Neural crest cell (in vitro differentiated cells): ENCODE data around the gene ZCCHC24. TPM values are rescaled to one million over a fixed set of nuclear protein-coding genes. Genes with fewer than 3 reads are reported as not detected.
"Not testable (repeated sequence)": the region's sequence is repeated elsewhere in the genome, so short reads cannot be mapped to it uniquely, and the experiment has no call there.

Experiments used
- DNase-seq: peaks from one replicate; pipeline ENCODE4 v3.0.0; 2021; ENCODE audit warnings: low read depth, mixed read lengths, low spot score
- H3K27ac Mint-ChIP-seq: one replicate; pipeline ENCODE4 v1.8.0; 2021; ENCODE audit warnings: mild to moderate bottlenecking, mixed read lengths; ENCODE audit not compliant: unreplicated experiment
- H3K27me3 Mint-ChIP-seq: 2 replicates; pipeline ENCODE4 v1.8.0; 2021; ENCODE audit warnings: low read depth, mild to moderate bottlenecking, mixed read lengths
- H3K36me3 Mint-ChIP-seq: 2 replicates; pipeline ENCODE4 v1.8.0; 2021; ENCODE audit warnings: low read depth, mild to moderate bottlenecking, mixed read lengths
- H3K4me1 Mint-ChIP-seq: 2 replicates; pipeline ENCODE4 v1.8.0; 2021; ENCODE audit warnings: mixed read lengths
- H3K4me3 Mint-ChIP-seq: one replicate; pipeline ENCODE4 v1.8.0; 2021; ENCODE audit warnings: mild to moderate bottlenecking, mixed read lengths
- H3K9me3 Mint-ChIP-seq: 2 replicates; pipeline ENCODE4 v1.8.0; 2021; ENCODE audit warnings: mixed read lengths
- total RNA-seq: library from RNA; stranded (reverse); gene quantifications from 2 replicates; pipeline ENCODE4 v1.2.1, GENCODE V29; 2021
- TF ChIP-seq, protein P1 (sequence below): fragments of 200-600 bp; sonication (generic); conservative IDR thresholded peaks from 2 replicates; pipeline ENCODE4 v1.5.0; 2021; ENCODE audit warnings: antibody characterized with exemption, mild to moderate bottlenecking

Gene ZCCHC24
- total RNA-seq, 1 donor from 2014 or later: 26.5 TPM

DNA sequence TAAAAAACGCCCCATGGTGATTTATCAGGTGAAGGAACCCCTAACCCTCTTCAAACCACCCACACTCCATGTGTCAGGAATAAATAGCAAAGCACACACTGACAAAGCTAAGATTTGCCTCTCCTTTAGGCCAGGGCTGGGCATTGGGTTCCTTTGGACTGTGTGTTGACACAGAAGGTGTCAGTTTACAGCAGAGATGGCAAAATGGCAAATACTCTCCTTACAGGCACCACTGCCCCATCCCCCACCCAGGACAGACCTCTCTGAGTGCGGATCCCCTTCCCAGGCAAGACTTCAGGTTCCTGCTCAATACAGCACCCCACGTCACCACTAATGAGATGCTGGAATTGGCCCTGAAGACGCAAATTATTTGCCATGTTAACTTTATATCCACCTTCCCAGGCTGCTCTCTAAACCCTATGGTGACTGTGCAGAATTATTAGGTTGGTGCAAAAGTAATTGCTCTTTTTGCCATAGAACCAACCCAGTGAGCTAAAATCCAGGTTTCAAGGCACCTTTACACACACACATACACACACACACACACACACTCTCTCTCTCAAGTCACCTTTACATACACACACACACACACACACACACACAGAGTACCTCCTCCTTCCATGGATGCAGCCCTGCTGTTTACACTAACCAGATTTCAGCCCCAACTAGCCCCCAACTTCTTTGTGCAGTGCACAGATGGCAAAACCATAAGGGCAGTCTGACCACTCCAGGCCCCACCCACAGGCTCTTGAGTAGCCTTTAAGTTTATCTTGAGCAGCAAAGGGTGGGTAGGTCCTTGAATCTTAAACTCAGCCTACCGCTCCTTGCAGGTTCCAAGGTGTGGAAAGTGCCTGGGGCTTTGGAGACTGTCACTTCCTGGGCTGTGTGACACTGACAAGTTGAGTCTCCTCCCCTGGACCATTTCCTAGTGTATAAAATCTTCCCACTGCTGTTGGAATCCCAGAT is 4.0 kb upstream of the ZCCHC24 start:
- TF ChIP-seq, protein P1, sequence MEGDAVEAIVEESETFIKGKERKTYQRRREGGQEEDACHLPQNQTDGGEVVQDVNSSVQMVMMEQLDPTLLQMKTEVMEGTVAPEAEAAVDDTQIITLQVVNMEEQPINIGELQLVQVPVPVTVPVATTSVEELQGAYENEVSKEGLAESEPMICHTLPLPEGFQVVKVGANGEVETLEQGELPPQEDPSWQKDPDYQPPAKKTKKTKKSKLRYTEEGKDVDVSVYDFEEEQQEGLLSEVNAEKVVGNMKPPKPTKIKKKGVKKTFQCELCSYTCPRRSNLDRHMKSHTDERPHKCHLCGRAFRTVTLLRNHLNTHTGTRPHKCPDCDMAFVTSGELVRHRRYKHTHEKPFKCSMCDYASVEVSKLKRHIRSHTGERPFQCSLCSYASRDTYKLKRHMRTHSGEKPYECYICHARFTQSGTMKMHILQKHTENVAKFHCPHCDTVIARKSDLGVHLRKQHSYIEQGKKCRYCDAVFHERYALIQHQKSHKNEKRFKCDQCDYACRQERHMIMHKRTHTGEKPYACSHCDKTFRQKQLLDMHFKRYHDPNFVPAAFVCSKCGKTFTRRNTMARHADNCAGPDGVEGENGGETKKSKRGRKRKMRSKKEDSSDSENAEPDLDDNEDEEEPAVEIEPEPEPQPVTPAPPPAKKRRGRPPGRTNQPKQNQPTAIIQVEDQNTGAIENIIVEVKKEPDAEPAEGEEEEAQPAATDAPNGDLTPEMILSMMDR: no peak

DNA sequence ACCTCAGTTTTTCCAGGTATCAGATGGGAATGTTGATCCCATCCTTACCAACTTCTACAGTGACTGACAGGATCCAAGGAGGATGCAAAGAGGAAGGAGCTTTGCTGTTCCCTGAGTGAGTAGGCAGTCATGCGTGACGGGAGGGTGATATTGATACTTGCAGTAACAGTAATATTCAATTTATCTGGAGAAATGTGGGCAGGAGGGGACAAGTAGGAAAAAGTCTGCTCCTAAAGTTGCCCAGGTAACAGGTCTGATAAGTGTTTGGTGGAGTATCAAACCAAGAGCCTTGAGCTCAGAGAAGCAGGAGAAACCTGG is 3.3 kb upstream of the ZCCHC24 start:
- TF ChIP-seq, protein P1: no peak
- DNase-seq: no peak
- Mint-ChIP-seq H3K36me3 (no peaks in the 10 kb centered on the region), H3K9me3 (peaks cover 2% of the 10 kb centered on the region), H3K4me3 (peak overlapping the region; percentile 56), H3K4me1 (peaks cover 57% of the 10 kb centered on the region), H3K27ac (no peak overlapping the region), H3K27me3 (peaks cover 18% of the 10 kb centered on the region)

More for the DNA sequence above, 4.0 kb upstream of the ZCCHC24 start:
- no peak for DNase-seq
- Mint-ChIP-seq H3K27me3 (peaks cover 10% of the 10 kb centered on the region), H3K9me3 (peaks cover 2% of the 10 kb centered on the region), H3K36me3 (no peaks in the 10 kb centered on the region), H3K4me3 (peak overlapping the region; percentile 57), H3K4me1 (peaks cover 50% of the 10 kb centered on the region), H3K27ac (no peak overlapping the region)

DNA sequence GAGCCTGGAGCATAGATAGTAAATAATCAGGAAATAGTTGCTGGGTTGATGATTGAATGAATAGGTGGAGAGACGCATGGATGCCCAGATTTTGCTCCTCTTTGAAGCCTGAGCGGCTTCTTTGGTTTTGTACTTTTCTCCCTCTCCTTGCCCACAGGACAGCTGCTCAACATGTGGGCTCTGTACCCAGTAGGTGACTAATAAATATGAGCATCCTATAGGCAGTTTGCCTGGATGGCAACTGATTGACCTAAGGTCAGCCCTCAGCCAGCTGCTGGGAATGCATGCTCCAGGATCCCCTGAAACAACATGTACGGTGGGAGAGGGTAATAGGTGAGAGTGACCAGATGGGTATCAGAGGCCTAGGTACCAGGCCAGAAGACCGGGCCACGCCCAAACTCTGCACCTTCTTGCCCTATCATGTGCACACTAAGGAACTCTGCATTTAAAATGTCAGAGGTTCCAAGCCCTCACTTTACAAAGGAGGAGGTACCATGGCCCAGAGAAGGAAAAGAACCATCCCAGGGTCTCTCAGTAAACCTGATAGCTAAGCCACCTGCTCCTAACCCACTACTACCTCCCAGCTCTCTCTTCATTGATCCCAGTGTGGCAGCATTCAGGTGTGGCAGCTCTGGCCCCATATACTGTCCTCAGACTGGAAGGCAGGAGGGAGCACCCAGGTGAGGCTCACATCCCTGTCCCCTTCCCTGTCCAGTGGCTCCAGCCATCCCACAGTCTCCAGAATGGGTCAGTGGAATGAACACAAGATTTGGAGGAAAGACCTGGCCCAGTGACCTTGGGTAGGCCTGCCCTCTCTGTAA is 2.7 kb upstream of the ZCCHC24 start:
- Mint-ChIP-seq H3K27ac (no peak overlapping the region), H3K4me3 (peak overlapping the region; percentile 87), H3K27me3 (peaks cover 19% of the 10 kb centered on the region), H3K4me1 (peaks cover 63% of the 10 kb centered on the region), H3K36me3 (no peaks in the 10 kb centered on the region), H3K9me3 (peaks cover 2% of the 10 kb centered on the region)
- no peak for DNase-seq
- TF ChIP-seq, protein P1: no peak

DNA sequence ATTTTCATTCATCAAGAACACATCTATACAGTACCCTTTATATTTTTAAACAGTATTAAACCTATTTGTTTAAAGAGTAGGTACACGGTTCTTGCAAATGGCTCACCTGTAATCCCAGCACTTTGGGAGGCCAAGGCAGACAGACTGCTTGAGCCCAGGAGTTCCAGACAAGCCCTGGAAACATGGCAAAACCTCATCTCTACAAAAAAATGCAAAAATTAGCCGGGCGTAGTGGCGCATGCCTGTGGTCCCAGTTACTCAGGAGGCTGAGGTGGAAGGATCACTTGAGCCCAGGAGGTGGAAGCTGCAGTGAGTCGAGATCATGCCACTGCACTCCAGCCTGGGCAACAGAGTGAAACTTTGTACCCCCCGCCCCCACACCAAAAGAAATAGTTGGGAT is 1.8 kb upstream of the ZCCHC24 start:
- H3K4me3 Mint-ChIP-seq: peak overlapping the region; percentile 87
- peaks cover 19% of the 10 kb centered on the region for H3K27me3 Mint-ChIP-seq
- H3K27ac Mint-ChIP-seq, DNase-seq, H3K36me3 Mint-ChIP-seq, H3K9me3 Mint-ChIP-seq: not testable (repeated sequence)
- H3K4me1 Mint-ChIP-seq: peaks cover 63% of the 10 kb centered on the region

DNA sequence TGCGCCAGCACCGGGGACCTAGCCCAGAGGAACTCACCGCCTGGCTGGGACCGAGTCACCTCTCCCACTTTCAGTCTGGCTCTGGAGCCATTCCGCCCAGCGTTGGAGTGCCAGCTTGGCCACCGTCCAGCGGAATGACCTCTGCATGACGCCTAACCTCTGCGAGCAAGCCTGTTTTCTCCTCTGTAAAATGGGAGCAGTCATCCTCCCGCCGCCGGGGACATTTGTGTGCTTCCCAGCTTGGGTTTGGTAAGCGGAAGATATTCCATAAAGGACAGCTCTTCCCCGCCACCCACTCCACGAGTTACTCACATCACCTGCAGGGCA is 1.3 kb upstream of the ZCCHC24 start:
- no peak for DNase-seq
- Mint-ChIP-seq H3K4me3 (peak overlapping the region; percentile 87), H3K27ac (no peak overlapping the region), H3K9me3 (peaks cover 2% of the 10 kb centered on the region), H3K36me3 (no peaks in the 10 kb centered on the region), H3K4me1 (peaks cover 58% of the 10 kb centered on the region), H3K27me3 (peaks cover 19% of the 10 kb centered on the region)
- TF ChIP-seq, protein P1: no peak
